Measurements from ENCODE around the gene APLP2.

- TF ChIP-seq, protein P1, sequence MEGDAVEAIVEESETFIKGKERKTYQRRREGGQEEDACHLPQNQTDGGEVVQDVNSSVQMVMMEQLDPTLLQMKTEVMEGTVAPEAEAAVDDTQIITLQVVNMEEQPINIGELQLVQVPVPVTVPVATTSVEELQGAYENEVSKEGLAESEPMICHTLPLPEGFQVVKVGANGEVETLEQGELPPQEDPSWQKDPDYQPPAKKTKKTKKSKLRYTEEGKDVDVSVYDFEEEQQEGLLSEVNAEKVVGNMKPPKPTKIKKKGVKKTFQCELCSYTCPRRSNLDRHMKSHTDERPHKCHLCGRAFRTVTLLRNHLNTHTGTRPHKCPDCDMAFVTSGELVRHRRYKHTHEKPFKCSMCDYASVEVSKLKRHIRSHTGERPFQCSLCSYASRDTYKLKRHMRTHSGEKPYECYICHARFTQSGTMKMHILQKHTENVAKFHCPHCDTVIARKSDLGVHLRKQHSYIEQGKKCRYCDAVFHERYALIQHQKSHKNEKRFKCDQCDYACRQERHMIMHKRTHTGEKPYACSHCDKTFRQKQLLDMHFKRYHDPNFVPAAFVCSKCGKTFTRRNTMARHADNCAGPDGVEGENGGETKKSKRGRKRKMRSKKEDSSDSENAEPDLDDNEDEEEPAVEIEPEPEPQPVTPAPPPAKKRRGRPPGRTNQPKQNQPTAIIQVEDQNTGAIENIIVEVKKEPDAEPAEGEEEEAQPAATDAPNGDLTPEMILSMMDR (IDR thresholded peaks at IDR 0.05): no peak
- TF ChIP-seq ZFX (IDR thresholded peaks at IDR 0.05; ENCODE audit: borderline replicate concordance): no peak
These were observed 14.1 kb upstream of the APLP2 start for GRCh38 chr11:130055617-130056016.
